ENCODE results near the gene IRF2BP2.

IRF2BP2 gene

GRCh38 chr1:234633246-234634003, 23.4 kb upstream of the IRF2BP2 start:
- no peak for FAIRE-seq

GRCh38 chr1:234632225-234632624, 22.2 kb upstream of the IRF2BP2 start:
- no peak for FAIRE-seq

- FAIRE-seq, result no peak
Measured at GRCh38 chr1:234631721-234632125, 21.7 kb upstream of the IRF2BP2 start.

- FAIRE-seq, result no peak
Measured at GRCh38 chr1:234629026-234629425, 19.0 kb upstream of the IRF2BP2 start.

GRCh38 chr1:234628089-234628488, 18.1 kb upstream of the IRF2BP2 start:
- no peak for FAIRE-seq

GRCh38 chr1:234627009-234627950, 17.3 kb upstream of the IRF2BP2 start:
- FAIRE-seq, result no peak

GRCh38 chr1:234626391-234626790, 16.4 kb upstream of the IRF2BP2 start:
- no peak for FAIRE-seq

- no peak for FAIRE-seq
Measured at GRCh38 chr1:234624724-234625117, 14.7 kb upstream of the IRF2BP2 start.

- no peak for FAIRE-seq
Measured at GRCh38 chr1:234621657-234622335, 11.8 kb upstream of the IRF2BP2 start.

GRCh38 chr1:234621127-234621468, 11.1 kb upstream of the IRF2BP2 start:
- no peak for FAIRE-seq

- no peak for FAIRE-seq
Measured at GRCh38 chr1:234620272-234621126, 10.5 kb upstream of the IRF2BP2 start.

GRCh38 chr1:234619794-234620247, 9.8 kb upstream of the IRF2BP2 start:
- FAIRE-seq, result peak; percentile 97

- FAIRE-seq, result no peak
Measured at GRCh38 chr1:234619071-234619480, 9.1 kb upstream of the IRF2BP2 start.

- no peak for FAIRE-seq
Measured at GRCh38 chr1:234618737-234619049, 8.7 kb upstream of the IRF2BP2 start.

- FAIRE-seq, result no peak
Measured at GRCh38 chr1:234617986-234618736, 8.2 kb upstream of the IRF2BP2 start.

- FAIRE-seq, result no peak
Measured at GRCh38 chr1:234617131-234617985, 7.4 kb upstream of the IRF2BP2 start.

- no peak for FAIRE-seq
Measured at GRCh38 chr1:234616644-234617043, 6.7 kb upstream of the IRF2BP2 start.

GRCh38 chr1:234614081-234614489, 4.1 kb upstream of the IRF2BP2 start:
- FAIRE-seq, result no peak

- FAIRE-seq, result no peak
Measured at GRCh38 chr1:234613128-234613875, 3.3 kb upstream of the IRF2BP2 start.
